Measurements from ENCODE around the gene C2CD4C. TPM values are rescaled to one million over a fixed set of nuclear protein-coding genes. Genes with fewer than 3 reads are reported as not detected.
"Not testable (repeated sequence)": the region's sequence is repeated elsewhere in the genome, so short reads cannot be mapped to it uniquely, and the experiment has no call there.

The C2CD4C gene
- polyA plus RNA-seq, 1 donor from 2014 or later = 21.4 TPM

GRCh38 chr19:386189-386588 lies 22.8 kb downstream of the C2CD4C start:
- H3K9me2 ChIP-seq (ENCODE audit: insufficient read depth, low read length); H2AFZ ChIP-seq (ENCODE audit: low read depth, low read length); H4K20me1 ChIP-seq (ENCODE audit: insufficient read depth); H3K9me3 ChIP-seq (ENCODE audit: low read length); H3K4me2 ChIP-seq (ENCODE audit: low read length); H3K9ac ChIP-seq (ENCODE audit: low read length); H3K36me3 ChIP-seq (ENCODE audit: insufficient read depth, low read length); H3K79me2 ChIP-seq (replicated peaks; ENCODE audit: insufficient read depth, low read length); H3F3A ChIP-seq (ENCODE audit: insufficient read depth, low read length, poor library complexity, severe bottlenecking); H3K27me3 ChIP-seq (ENCODE audit: insufficient read depth, low read depth, low read length); H3K4me3 ChIP-seq (ENCODE audit: low read length); H3K27ac ChIP-seq (ENCODE audit: low read length): not testable (repeated sequence)

GRCh38 chr19:384799-385169 lies 24.2 kb downstream of the C2CD4C start:
- no peaks in the 10 kb centered on the region for H3K79me2 ChIP-seq (replicated peaks; ENCODE audit: insufficient read depth, low read length)
- H3K27me3 ChIP-seq (ENCODE audit: insufficient read depth, low read depth, low read length) = no peaks in the 10 kb centered on the region
- H3K9ac ChIP-seq (ENCODE audit: low read length) = no peak overlapping the region
- no peak overlapping the region for H3K27ac ChIP-seq (ENCODE audit: low read length)
- TF ChIP-seq RAD21 (conservative IDR thresholded peaks at IDR 0.05) (no peak), TAF1 (IDR thresholded peaks at IDR 0.05; ENCODE audit: low read depth) (no peak), EZH2 (IDR thresholded peaks at IDR 0.05; ENCODE audit: borderline replicate concordance, insufficient read depth, low read length, poor library complexity, severe bottlenecking) (no peak), MXI1 (conservative IDR thresholded peaks at IDR 0.05; ENCODE audit: poor library complexity, severe bottlenecking) (no peak), SMC3 (conservative IDR thresholded peaks at IDR 0.05; ENCODE audit: poor library complexity) (no peak), POLR2AphosphoS5 (IDR thresholded peaks at IDR 0.05) (no peak), EP300 (conservative IDR thresholded peaks at IDR 0.05; ENCODE audit: poor library complexity, severe bottlenecking) (no peak), CTCF (IDR thresholded peaks at IDR 0.05; ENCODE audit: poor library complexity, severe bottlenecking) (no peak), REST (IDR thresholded peaks at IDR 0.05; ENCODE audit: borderline replicate concordance) (no peak)
- H4K20me1 ChIP-seq (ENCODE audit: insufficient read depth) = no peaks in the 10 kb centered on the region
- no peaks in the 10 kb centered on the region for H3K9me2 ChIP-seq (ENCODE audit: insufficient read depth, low read length)
- no peaks in the 10 kb centered on the region for H3K9me3 ChIP-seq (ENCODE audit: low read length)
- H3K4me2 ChIP-seq (ENCODE audit: low read length) = no peak overlapping the region
- no peaks in the 10 kb centered on the region for H3F3A ChIP-seq (ENCODE audit: insufficient read depth, low read length, poor library complexity, severe bottlenecking)
- H3K36me3 ChIP-seq (ENCODE audit: insufficient read depth, low read length) = no peaks in the 10 kb centered on the region
- no peak overlapping the region for H3K4me3 ChIP-seq (ENCODE audit: low read length)
- H2AFZ ChIP-seq (ENCODE audit: low read depth, low read length) = no peak overlapping the region

Measured in neural cell (in vitro differentiated cells).